ENCODE measurements around the gene KCNH2.
"Not testable (repeated sequence)": the region's sequence is repeated elsewhere in the genome, so short reads cannot be mapped to it uniquely, and the experiment has no call there.

The KCNH2 gene, protein sequence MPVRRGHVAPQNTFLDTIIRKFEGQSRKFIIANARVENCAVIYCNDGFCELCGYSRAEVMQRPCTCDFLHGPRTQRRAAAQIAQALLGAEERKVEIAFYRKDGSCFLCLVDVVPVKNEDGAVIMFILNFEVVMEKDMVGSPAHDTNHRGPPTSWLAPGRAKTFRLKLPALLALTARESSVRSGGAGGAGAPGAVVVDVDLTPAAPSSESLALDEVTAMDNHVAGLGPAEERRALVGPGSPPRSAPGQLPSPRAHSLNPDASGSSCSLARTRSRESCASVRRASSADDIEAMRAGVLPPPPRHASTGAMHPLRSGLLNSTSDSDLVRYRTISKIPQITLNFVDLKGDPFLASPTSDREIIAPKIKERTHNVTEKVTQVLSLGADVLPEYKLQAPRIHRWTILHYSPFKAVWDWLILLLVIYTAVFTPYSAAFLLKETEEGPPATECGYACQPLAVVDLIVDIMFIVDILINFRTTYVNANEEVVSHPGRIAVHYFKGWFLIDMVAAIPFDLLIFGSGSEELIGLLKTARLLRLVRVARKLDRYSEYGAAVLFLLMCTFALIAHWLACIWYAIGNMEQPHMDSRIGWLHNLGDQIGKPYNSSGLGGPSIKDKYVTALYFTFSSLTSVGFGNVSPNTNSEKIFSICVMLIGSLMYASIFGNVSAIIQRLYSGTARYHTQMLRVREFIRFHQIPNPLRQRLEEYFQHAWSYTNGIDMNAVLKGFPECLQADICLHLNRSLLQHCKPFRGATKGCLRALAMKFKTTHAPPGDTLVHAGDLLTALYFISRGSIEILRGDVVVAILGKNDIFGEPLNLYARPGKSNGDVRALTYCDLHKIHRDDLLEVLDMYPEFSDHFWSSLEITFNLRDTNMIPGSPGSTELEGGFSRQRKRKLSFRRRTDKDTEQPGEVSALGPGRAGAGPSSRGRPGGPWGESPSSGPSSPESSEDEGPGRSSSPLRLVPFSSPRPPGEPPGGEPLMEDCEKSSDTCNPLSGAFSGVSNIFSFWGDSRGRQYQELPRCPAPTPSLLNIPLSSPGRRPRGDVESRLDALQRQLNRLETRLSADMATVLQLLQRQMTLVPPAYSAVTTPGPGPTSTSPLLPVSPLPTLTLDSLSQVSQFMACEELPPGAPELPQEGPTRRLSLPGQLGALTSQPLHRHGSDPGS

DNA sequence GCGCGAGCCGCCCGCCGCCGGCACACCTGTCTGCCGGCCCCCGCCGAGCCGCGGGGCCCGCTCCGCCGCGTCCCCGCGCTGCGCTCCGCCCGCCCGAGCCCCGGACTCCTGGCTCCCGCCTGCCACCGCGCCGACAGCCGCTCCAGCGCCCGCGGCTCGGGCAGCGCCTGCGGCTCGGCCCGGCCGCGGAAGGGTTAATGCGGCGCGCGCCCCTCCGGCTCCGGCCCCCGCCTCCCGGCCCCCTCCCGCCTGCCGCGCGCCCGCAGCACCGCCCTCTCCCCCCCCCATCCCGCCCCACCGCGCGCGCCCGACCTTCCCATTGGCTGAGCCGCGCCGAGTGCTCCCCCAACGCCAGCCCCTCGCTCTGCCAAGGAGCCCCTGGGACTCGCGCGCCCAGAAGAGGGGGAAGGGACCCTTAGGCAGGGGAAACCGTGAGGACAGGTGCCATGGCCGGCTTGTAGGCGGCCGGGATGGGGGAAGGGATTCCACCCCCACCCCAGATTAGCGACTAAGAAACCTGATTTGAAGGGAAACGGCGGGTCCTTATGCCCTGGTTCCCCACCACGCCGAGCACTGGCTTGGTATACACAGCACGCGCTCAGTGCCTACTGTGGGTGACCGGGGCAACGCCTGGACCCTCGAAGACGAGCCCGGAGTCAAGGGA is at the start of gene KCNH2:
Gene KCNH2, minus strand, starts transcription at position 196 of the 664 bp plus-strand sequence. CDS start 408 bp downstream, outside the sequence.
- peak; percentile 92 for DNase-seq

DNA sequence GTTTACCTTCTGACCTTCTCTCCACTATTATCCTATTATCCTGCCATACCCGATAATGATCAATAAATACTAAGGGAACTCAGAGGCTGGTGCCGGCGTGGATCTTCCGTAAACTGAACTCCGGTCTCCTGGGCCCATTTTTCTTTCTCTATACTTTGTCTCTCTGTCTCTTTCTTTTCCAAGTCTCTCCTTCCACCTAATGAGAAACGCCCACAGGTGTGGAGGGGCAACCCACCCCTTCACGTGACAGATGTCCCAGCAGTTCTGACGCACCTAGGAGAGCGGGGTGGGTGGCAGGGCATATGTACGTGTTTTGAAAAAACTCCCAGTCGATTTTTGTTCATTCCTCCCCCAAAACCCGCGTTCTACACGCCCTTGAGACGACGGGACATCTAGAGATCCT is 49.6 kb upstream of the KCNH2 start:
- DNase-seq: not testable (repeated sequence)

DNA sequence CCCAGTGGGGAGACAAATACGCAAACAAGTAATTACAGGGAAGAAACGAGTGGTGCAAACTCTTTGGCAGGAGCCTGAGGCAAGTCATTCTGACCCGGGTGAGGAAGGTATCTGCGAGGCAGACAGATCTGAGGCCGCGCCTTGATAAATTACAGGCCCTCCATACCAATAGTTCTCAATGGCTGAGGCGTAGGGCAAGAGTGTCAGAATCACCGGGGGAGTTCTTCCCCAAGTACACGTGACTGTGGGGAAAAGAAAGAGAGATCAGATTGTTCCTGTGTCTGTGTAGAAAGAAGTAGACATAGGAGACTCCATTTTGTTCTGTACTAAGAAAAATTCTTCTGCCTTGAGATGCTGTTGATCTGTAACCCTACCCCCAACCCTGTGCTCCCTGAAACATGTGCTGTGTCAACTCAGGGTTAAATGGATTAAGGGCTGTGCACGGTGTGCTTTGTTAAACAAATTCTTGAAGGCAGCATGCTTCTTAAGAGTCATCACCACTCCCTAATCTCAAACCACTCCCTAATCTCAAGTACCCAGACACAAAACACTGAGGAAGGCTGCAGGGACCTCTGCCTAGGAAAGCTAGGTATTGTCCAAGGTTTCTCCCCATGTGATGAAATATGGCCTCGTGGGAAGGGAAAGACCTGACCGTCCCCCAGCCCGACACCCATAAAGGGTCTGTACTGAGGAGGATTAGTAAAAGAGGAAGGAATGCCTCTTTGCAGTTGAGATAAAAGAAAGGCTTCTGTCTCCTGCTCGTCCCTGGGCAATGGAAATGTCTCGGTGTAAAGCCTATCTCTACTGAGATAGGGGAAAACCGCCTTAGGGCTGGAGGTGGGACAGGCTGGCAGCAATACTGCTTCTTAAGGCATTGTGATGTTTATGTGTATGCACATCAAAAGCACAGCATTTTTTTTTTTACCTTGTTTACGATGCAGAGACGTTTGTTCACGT is 48.9 kb upstream of the KCNH2 start:
- DNase-seq: not testable (repeated sequence)

DNA sequence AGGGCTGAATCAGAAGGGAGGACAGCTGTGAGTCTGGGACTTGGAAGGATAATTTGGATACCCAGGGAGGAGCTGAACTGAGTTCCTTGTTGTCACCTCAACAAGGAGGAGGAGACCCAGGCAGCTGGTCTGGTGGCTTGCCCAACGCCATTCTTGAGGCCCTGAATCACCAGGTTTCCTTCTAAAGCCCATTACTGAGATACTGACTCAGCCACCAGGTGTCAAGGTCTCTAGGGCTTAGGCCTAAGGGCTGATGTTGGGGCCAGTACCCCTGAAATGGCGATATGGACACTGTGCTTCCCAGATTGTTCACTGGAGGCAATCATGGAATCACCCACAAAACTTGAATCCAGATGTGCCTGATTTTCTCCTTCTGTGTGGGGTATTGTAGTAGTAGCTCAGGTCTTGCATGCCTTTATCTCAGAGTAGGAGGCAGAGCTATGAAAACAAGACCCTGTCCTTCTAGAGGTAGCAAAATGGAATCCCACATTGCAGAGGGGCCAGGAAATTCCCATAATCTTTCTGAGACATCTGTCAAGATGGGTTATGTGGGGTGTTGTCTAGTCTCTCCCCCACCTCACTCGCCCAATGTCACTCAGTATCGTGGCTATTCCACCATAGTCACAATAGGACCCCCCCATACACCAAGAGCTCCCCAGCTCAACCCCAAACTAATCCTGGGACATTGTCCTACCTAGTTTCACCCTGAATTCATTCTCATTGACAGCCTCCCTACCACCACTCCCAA is 48.0 kb upstream of the KCNH2 start:
- no peak for DNase-seq

DNA sequence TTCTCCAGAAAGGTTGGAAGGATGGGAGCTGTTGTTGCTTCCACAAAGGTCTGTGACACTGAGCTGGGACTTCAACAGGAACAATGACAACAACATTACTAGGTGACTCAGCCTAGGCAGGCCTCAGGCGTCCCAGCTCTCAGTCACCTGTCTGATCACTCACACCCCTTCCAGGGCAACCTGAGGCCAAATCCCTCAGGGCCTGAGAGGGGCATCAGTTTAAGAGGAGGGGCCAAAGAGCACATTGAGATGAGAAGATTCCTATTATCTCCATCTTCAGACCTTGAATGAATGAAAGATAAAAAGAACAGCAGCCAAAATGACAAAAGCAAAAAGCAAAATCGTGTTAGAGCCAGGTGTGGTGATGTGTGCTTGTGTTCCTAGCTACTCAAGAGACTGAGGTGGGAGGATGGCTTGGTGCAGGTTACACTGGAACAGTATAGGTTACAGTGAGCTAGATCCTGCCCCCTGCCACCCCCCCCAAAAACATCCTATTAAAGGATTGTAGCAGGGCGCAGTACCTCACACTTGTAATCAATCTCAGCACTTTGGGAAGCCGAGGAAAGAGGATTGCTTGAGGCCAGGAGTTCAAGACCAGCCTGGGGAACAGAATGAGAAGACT is 46.4 kb upstream of the KCNH2 start, which contains the start of gene ATG9B:
Gene ATG9B, minus strand, starts transcription at position 60 of the 622 bp plus-strand sequence. CDS start 71 bp downstream, outside the sequence.
- no peak for DNase-seq

DNA sequence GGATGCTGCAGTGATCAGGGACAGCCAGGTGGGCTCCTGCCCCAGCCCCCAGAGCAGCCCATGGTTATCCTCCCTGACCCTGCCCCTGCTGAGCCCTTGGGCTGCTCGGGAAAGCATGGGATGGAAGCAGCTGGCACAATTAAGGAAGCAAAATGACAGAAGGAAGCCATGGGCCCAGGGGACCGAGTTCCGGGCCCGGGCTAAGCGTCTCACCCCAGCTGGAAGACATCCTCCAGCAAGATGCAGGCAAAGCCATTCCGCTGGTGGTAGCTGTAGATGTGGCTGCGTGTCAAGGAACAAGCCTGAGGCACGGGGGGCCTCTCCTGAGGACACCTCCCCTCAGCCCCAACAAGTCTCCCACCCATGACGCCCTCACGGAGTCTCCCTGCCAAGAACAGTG is 45.1 kb upstream of the KCNH2 start:
- no peak for DNase-seq

DNA sequence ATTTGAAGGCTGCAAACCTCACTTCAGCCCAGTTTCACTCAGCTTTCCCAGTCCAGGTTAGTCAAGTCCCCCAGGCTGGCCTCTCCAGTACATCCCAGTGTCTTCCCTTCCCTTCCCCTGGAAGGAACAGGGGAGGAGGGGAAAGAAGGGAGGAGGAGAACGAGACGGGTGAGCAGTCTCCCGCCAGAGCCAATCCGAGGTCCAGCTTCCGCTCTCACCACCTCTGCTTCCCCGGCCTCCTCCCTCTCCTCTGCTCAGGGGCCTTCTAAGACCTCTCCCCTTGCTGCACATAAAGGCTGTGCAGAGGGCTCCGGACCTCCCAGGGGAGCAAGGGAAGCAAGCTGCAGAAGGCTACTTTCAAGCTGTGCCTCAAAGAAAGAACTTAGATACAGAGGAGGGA is 42.1 kb upstream of the KCNH2 start:
- DNase-seq: no peak

DNA sequence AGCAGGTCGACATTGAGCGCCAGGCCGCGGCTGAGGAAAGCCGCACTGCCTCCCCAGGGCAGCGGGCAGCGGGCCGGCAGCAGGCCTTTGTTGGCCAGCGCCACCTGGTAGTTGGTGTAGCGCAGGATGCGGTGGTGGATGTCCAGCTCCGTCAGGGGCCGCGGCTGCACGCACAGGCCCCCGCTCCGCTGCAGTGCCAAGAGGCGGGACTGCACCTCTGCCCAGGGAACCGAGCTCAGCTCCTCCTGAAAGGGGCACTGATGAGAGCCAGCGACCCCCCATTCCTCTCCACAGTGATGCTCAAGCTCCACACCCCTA is 41.0 kb upstream of the KCNH2 start:
- no peak for DNase-seq

DNA sequence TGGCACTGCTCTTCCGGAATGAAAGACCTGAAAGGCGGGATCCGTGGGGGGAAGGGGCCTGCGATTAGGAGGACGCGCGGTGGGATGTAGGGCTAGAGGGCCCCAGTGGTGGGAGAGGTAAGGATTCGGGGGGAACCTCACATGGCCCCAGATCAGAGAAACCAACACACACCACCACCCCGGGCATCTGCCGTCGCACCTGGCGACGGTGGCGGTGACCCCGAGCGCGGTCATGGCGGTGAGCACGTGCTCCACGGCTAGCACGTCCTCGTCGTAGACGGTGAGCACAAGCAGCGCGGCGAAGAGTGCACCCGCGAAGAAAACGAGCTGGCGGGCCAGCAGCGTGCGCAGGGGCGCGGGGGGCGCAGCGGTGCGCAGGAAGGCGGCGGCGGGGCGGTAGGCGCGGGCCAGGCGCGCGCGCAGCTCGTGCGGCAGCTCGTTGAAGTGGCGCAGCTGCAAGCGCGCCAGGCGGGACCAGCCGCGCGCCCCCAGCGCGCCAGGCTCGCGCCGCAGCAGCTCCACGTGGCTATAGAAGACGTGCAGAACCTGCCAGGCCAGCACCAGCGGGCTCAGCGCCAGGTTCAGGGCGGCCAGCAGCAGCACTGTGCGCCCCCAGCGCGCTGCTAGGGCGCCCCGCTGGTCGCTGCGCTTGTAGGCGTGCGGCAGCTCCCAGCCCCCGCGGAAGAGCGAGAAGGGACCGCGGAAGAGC is 40.5 kb upstream of the KCNH2 start:
- peak; percentile 57 for DNase-seq

DNA sequence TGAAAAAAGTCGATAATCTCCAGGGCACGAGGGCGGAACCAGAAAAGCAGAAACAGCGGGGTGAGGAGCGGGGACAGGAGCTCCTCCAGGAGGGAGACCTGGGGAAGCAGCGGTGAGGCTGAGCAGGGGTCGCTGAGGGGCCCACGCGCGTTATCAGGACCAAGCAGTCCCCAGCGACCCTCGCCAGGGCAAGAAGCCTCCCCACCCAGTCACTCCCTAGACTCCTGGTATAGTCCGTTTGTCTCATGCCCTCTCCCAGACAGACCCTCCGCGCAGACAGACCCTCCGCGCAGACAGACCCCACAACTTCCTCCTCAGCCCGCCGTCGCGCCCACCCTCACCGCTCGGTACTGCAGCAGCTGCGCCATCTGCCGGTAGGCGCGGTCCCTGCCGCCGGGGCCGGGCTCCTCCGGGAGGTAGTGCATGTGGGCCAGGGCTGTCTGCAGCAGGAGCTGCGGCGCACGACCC is 39.9 kb upstream of the KCNH2 start:
- DNase-seq: peak; percentile 49

DNA sequence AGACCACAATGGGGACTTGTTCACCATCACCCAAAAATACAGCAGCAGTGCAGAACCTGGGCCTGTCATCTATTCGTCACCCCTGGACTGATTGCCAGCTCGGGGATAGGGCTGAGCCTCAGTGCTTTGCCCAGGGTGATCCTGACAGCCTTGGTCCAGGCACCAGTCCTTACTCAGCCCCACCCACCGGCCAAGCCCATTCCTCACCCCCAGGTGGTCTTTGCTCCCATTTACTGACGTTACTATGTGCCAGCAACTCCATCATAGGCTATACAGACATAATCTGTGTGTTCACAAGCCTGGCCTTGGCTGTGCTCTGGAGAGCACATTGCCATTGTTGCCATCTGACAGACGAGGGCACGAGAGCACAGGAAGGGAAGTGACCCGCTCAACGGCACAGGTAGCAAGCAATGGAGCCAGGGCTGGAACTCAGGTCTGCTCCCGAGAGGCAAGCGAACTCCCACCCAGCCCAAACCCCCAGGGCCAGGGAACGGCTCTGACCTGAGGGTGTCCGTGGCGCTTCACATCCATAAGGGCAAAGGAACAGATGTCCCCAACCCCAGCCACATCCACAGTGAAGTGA is 39.3 kb upstream of the KCNH2 start:
- no peak for DNase-seq

DNA sequence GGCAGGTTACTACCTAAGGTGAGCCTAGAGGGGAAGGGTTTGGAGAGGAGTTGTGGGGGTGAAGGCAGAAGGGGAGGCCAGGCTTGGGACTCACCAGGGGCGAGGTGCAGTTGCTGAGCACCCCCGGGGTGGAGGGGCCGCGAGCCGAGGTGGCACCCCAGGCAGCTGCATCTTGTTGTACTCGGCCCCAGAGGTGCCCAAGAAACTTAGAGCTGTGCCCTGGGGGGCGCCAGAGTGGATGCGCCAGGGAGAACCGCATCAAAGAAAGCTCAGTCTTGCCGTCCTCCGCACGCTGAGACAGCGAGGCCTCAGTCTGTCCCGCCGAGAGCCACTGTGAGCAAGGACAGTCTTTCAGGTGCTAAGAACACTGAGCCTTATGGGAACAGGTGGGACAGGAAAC is 38.8 kb upstream of the KCNH2 start:
- no peak for DNase-seq

DNA sequence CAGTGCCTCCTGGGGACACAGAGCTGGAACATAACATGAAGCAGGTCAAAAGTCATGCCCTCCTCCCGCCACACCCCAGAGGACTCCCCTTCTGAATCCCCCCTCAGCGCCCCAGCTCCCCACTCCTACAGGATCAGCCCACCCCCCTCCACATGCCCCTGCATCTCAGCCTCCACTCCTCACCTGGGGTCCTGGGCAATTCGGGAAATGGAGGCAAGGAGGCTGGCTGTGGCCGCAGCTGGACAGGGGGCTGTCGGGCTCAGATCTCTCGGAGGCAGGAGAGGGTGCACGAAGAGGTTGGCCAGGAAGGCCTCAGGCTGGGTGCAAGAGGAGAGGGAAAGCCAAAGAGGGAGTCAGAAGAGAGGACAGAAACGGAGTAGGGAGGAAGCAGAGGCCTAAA is 38.4 kb upstream of the KCNH2 start:
- DNase-seq: no peak

DNA sequence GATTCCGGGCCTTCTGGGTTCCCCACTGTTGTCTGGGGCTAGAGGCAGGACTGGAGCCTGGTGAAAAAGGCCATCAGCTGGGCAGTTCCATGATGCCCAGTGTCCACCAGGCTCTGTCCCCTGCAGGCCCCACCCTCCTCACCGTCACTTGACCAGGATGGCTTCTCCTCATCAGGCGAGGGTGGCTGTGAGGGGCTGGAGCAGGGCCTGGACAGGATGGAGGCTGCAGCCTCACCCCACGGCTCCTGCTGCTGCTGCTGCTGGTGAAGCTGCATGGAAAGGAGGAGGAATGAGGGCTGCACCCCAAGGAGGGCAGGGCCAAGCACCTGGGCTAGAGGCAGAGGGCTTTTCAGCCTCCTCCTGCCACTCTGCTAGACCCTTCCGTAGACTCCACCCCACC is 37.8 kb upstream of the KCNH2 start:
- DNase-seq: no peak

DNA sequence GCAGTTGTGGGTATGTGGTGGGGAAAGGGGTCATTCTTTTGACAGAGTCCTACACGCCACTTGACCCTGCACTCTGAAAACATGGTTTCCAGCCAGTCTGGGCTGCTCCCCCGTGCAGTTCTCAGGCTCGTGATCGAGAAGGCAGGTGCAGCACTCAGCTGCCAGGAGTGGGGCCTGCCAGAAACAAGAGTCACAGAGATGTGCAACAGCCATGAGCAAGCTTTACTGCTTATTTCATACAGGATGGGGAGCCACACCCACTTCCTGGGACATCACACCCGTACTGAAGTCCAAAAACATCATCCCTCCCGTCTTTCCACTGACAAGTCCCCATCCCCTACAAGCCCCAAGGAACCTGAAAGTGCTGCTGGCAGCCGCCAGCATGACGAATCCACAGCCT is 36.8 kb upstream of the KCNH2 start:
- DNase-seq: no peak

DNA sequence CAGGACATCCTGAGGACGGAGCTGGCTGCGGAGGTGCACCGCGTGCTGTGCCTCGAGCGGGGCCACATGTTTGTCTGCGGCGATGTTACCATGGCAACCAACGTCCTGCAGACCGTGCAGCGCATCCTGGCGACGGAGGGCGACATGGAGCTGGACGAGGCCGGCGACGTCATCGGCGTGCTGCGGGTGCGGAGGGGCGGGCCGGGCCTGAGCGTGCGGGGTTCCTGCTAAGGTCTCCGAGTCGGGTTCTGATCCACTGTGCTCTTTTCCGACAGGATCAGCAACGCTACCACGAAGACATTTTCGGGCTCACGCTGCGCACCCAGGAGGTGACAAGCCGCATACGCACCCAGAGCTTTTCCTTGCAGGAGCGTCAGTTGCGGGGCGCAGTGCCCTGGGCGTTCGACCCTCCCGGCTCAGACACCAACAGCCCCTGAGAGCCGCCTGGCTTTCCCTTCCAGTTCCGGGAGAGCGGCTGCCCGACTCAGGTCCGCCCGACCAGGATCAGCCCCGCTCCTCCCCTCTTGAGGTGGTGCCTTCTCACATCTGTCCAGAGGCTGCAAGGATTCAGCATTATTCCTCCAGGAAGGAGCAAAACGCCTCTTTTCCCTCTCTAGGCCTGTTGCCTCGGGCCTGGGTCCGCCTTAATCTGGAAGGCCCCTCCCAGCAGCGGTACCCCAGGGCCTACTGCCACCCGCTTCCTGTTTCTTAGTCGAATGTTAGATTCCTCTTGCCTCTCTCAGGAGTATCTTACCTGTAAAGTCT is 35.8 kb upstream of the KCNH2 start:
- no peak for DNase-seq

DNA sequence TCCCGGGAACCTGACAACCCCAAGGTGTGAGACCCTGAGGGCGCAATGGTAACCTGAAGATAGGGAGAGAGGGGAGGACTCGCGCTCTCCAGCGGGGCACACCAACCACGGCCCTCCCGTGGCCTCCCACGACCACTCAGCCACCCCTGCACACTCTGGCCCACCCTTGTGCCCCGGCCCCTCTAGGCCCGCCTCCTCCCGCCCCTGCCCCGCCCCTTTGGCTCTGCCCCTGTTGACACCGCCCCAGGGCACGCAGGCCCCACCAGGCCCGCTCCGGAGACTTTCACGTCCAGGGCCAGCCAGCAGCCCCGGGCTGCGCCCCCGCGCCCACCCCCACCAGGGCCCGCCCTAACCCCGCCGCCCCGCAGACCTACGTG is 35.2 kb upstream of the KCNH2 start:
- DNase-seq: no peak

DNA sequence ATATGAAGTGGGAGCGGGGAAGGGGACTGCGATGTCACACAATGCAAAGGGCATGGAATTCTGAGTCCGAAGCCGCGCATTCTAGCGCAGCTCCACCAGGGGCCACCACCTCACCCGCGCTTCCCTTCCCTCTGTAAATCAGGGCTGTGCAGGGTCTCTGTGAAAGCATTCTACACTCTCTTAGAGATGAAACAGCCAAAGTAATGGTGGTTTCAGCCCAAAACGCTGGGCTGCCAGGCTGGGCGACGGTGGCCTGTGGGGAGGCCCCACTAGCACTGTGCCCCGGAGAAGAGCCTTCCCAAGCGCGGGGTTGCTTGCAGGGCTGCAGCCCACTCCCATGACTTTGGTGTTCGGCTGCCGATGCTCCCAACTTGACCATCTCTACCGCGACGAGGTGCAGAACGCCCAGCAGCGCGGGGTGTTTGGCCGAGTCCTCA is 34.8 kb upstream of the KCNH2 start:
- no peak for DNase-seq

All from NCI-H345 (cell line).